Fibroblast of lung (primary cell): ENCODE measurements around the gene SCAF11. TPM values are rescaled to one million over a fixed set of nuclear protein-coding genes. Genes with fewer than 3 reads are reported as not detected.
"Not testable (repeated sequence)": the region's sequence is repeated elsewhere in the genome, so short reads cannot be mapped to it uniquely, and the experiment has no call there.

ENCODE experiments used
- DNase-seq, 2 donors: peaks; one replicate each; pipeline versions ENCODE4 v3.0.0 to v3.0.0-alpha.2; 2010; ENCODE audit warnings: low read depth in 2 of 2
- H2AFZ ChIP-seq: 2 replicates; pipeline ENCODE4 v1.5.1; 2012; ENCODE audit warnings: low read length, control low read depth, inconsistent platforms
- H3K27ac ChIP-seq: 2 replicates; pipeline ENCODE4 v1.5.1; 2011; ENCODE audit warnings: low read length, control low read depth; ENCODE audit not compliant: insufficient read depth
- H3K27me3 ChIP-seq: 2 replicates; pipeline ENCODE4 v1.5.1; 2011; ENCODE audit warnings: mild to moderate bottlenecking, low read length; ENCODE audit not compliant: control insufficient read depth, insufficient read depth
- H3K36me3 ChIP-seq: 2 replicates; pipeline ENCODE4 v1.5.1; 2011; ENCODE audit warnings: low read length; ENCODE audit not compliant: control insufficient read depth, insufficient read depth
- H3K4me1 ChIP-seq: 2 replicates; pipeline ENCODE4 v1.5.1; 2011; ENCODE audit warnings: low read length; ENCODE audit not compliant: control insufficient read depth, insufficient read depth; ENCODE audit errors: extremely low read depth
- H3K4me2 ChIP-seq: 2 replicates; pipeline ENCODE4 v1.5.1; 2011; ENCODE audit warnings: low read length, control low read depth; ENCODE audit not compliant: insufficient read depth; ENCODE audit errors: extremely low read depth
- H3K4me3 ChIP-seq, 4 experiments: fragments of 200-600 bp in 1 of 4; sonication (generic) in 1 of 4; replicated peaks in 1 of 4; 2 replicates each; pipeline ENCODE4 v1.5.1; 2011 to 2016; ENCODE audit warnings: low read length in 4 of 4, low read depth in 3 of 4, mild to moderate bottlenecking in 3 of 4, control low read depth in 2 of 4, inconsistent platforms in 1 of 4, mixed read lengths in 1 of 4; ENCODE audit not compliant: insufficient read depth in 1 of 4; ENCODE audit errors: control extremely low read depth in 1 of 4
- H3K79me2 ChIP-seq: 2 replicates; pipeline ENCODE4 v1.5.1; 2012; ENCODE audit warnings: mild to moderate bottlenecking, low read length, inconsistent platforms; ENCODE audit not compliant: control insufficient read depth, insufficient read depth
- H3K9ac ChIP-seq: 2 replicates; pipeline ENCODE4 v1.5.1; 2011; ENCODE audit warnings: mild to moderate bottlenecking, low read length, control low read depth; ENCODE audit not compliant: insufficient read depth
- H3K9me3 ChIP-seq: 2 replicates; pipeline ENCODE4 v1.5.1; 2012; ENCODE audit warnings: low read depth, low read length; ENCODE audit not compliant: control insufficient read depth, insufficient read depth
- H4K20me1 ChIP-seq: 2 replicates; pipeline ENCODE4 v1.5.1; 2011; ENCODE audit warnings: low read length; ENCODE audit not compliant: control insufficient read depth, insufficient read depth; ENCODE audit errors: extremely low read depth
- CTCF ChIP-seq, 2 donors: IDR thresholded peaks in 1 of 2; conservative IDR thresholded peaks in 1 of 2; 1 replicate in 1 of 2; 2 replicates in 1 of 2; pipeline ENCODE4 v1.5.1; 2011 to 2012; ENCODE audit warnings: low read length in 2 of 2, control low read depth in 1 of 2, inconsistent platforms in 1 of 2, low read depth in 1 of 2, mild to moderate bottlenecking in 1 of 2
- EZH2 ChIP-seq: IDR thresholded peaks from 2 replicates; pipeline ENCODE4 v1.5.1; 2012; ENCODE audit warnings: low read length, control low read depth, mild to moderate bottlenecking; ENCODE audit errors: missing control alignments
- polyA minus RNA-seq: library from RNA; depleted of rRNA, polyadenylated mRNA; stranded (reverse); fragments of >200 nt; gene quantifications from 2 replicates; pipeline ENCODE4 v1.2.3, GENCODE V29; 2011; ENCODE audit warnings: low replicate concordance
- polyA plus RNA-seq, 2 donors: library from polyadenylated mRNA; depleted of rRNA in 1 of 2; stranded (reverse) in 1 of 2; unstranded in 1 of 2; fragments of >200 nt; gene quantifications; 2 replicates each; pipeline ENCODE4 v1.2.1, GENCODE V29; 2011 to 2012; ENCODE audit warnings: missing spikeins in 1 of 2
- total RNA-seq: library from RNA; depleted of rRNA; stranded (reverse); fragments of >200 nt; gene quantifications from 2 replicates; pipeline ENCODE4 v1.2.1, GENCODE V29; 2014

Gene SCAF11
- total RNA-seq (43.8 and 45.5 TPM in 2 replicates), polyA plus RNA-seq (56.0 and 79.4 TPM in 2 replicates), polyA minus RNA-seq (3.6 and 14.6 TPM in 2 replicates)
- 33.8 and 50.8 TPM in 2 replicates for polyA plus RNA-seq (2012)

GRCh38 chr12:45990468-45991283, at the start of gene SCAF11:
Gene SCAF11 (minus strand): TSS chr12:45990574. CDS start chr12:45964167, 26,407 bp downstream.
- peak within 1 kb of the TSS; percentile 100 for H2AFZ ChIP-seq
- DNase-seq = peak; percentile 99 to 100
- H4K20me1 ChIP-seq = no peaks in the 10 kb centered on the region
- H3K4me1 ChIP-seq = peaks cover 4% of the 10 kb centered on the region
- H3K36me3 ChIP-seq = no peaks in the 10 kb centered on the region
- H3K4me2 ChIP-seq = peak within 1 kb of the TSS; percentile 86
- H3K9ac ChIP-seq = peak within 1 kb of the TSS; percentile 98
- peak within 1 kb of the TSS; percentile 68 to 96 (median 82) for H3K4me3 ChIP-seq
- H3K9me3 ChIP-seq = no peaks in the 10 kb centered on the region
- H3K27ac ChIP-seq = peak within 1 kb of the TSS; percentile 98
- peaks cover 48% of the 10 kb centered on the region for H3K79me2 ChIP-seq
- TF ChIP-seq EZH2 (no peak), CTCF (conservative IDR thresholded peaks at IDR 0.05 in 1 of 2, IDR thresholded peaks at IDR 0.05 in 1 of 2; ENCODE audit: low read depth in 1 of 2, low read length in 2 of 2) (peak; percentile 83 to 93)
- no peaks in the 10 kb centered on the region for H3K27me3 ChIP-seq

GRCh38 chr12:46037066-46037465, 46.7 kb upstream of the SCAF11 start:
- H4K20me1 ChIP-seq, H2AFZ ChIP-seq, H3K4me2 ChIP-seq, DNase-seq, H3K36me3 ChIP-seq, H3K9ac ChIP-seq, H3K27me3 ChIP-seq, H3K27ac ChIP-seq, H3K9me3 ChIP-seq, H3K79me2 ChIP-seq, H3K4me1 ChIP-seq, H3K4me3 ChIP-seq: not testable (repeated sequence)

- H2AFZ ChIP-seq = no peak overlapping the region
- H3K36me3 ChIP-seq = no peaks in the 10 kb centered on the region
Observed at GRCh38 chr12:46027172-46027571, 36.8 kb upstream of the SCAF11 start.

More at GRCh38 chr12:46027172-46027571, 36.8 kb upstream of the SCAF11 start:
- TF ChIP-seq EZH2 = no peak
- no peak for TF ChIP-seq CTCF (conservative IDR thresholded peaks at IDR 0.05 in 1 of 2, IDR thresholded peaks at IDR 0.05 in 1 of 2; ENCODE audit: low read depth in 1 of 2, low read length in 2 of 2)
- no peak overlapping the region for H3K4me3 ChIP-seq
- no peaks in the 10 kb centered on the region for H3K27me3 ChIP-seq
- H3K9ac ChIP-seq = no peak overlapping the region
- no peaks in the 10 kb centered on the region for H3K4me1 ChIP-seq
- no peaks in the 10 kb centered on the region for H3K9me3 ChIP-seq
- H3K4me2 ChIP-seq = no peak overlapping the region
- DNase-seq = no peak
- no peaks in the 10 kb centered on the region for H3K79me2 ChIP-seq
- H4K20me1 ChIP-seq = no peaks in the 10 kb centered on the region
- no peak overlapping the region for H3K27ac ChIP-seq
